Epithelial cell of proximal tubule (primary cell): Measurements from ENCODE around the gene EXD3. TPM values are rescaled to one million over a fixed set of nuclear protein-coding genes. Genes with fewer than 3 reads are reported as not detected.
"Not testable (repeated sequence)": the region's sequence is repeated elsewhere in the genome, so short reads cannot be mapped to it uniquely, and the experiment has no call there.

ENCODE experiments used
- DNase-seq: peaks from one replicate; pipeline ENCODE4 v3.0.0-alpha.2; 2011; ENCODE audit warnings: low read depth
- H3K4me3 ChIP-seq: 2 replicates; pipeline ENCODE4 v1.5.1; 2011; ENCODE audit warnings: low read depth, mild to moderate bottlenecking, low read length
- CTCF ChIP-seq: conservative IDR thresholded peaks from 2 replicates; pipeline ENCODE4 v1.5.1; 2012; ENCODE audit warnings: low read depth, mild to moderate bottlenecking, low read length
- total RNA-seq: library from RNA; depleted of rRNA; stranded (reverse); fragments of >200 nt; gene quantifications from 2 replicates; pipeline ENCODE4 v1.2.3, GENCODE V29; 2015

Gene EXD3
- total RNA-seq, 1 donor from 2014 or later = 29.2 TPM

- H3K4me3 ChIP-seq = no peak overlapping the region
- DNase-seq = no peak
- TF ChIP-seq CTCF = no peak
Measured at GRCh38 chr9:137381501-137382443, 41.2 kb downstream of the EXD3 start.

GRCh38 chr9:137380606-137381005 is 42.4 kb downstream of the EXD3 start:
- no peak for TF ChIP-seq CTCF
- H3K4me3 ChIP-seq = no peak overlapping the region

GRCh38 chr9:137380171-137380570 is 42.8 kb downstream of the EXD3 start:
- TF ChIP-seq CTCF = no peak
- no peak overlapping the region for H3K4me3 ChIP-seq
- DNase-seq = no peak

More at GRCh38 chr9:137380606-137381005, 42.4 kb downstream of the EXD3 start:
- DNase-seq = no peak

- no peak for TF ChIP-seq CTCF
- no peak for DNase-seq
Measured at GRCh38 chr9:137379761-137380161, 43.2 kb downstream of the EXD3 start.

GRCh38 chr9:137378688-137379410 is 44.1 kb downstream of the EXD3 start:
- H3K4me3 ChIP-seq, DNase-seq: not testable (repeated sequence)

More at GRCh38 chr9:137379761-137380161, 43.2 kb downstream of the EXD3 start:
- no peak overlapping the region for H3K4me3 ChIP-seq

- no peak for TF ChIP-seq CTCF
- no peak overlapping the region for H3K4me3 ChIP-seq
- DNase-seq = no peak
Measured at GRCh38 chr9:137376386-137376785, 46.6 kb downstream of the EXD3 start.

GRCh38 chr9:137375321-137376058 is 47.5 kb downstream of the EXD3 start:
- no peak for DNase-seq
- no peak overlapping the region for H3K4me3 ChIP-seq
- TF ChIP-seq CTCF = no peak
